HUES64 (cell line): ENCODE measurements around the gene C1orf53.
"Not testable (repeated sequence)": the region's sequence is repeated elsewhere in the genome, so short reads cannot be mapped to it uniquely, and the experiment has no call there.

Experiments
- H3K27ac ChIP-seq: 2 replicates; pipeline ENCODE4 v1.7.0; 2013; ENCODE audit warnings: low read depth, low read length, inconsistent platforms
- H3K27me3 ChIP-seq: 2 replicates; pipeline ENCODE4 v1.6.1; 2013; ENCODE audit warnings: mild to moderate bottlenecking, low read length; ENCODE audit not compliant: insufficient read depth
- H3K36me3 ChIP-seq: 2 replicates; pipeline ENCODE4 v1.6.1; 2013; ENCODE audit warnings: mild to moderate bottlenecking, low read length; ENCODE audit not compliant: insufficient read depth
- H3K4me1 ChIP-seq: 2 replicates; pipeline ENCODE4 v1.6.1; 2013; ENCODE audit warnings: mild to moderate bottlenecking, low read length, moderate library complexity; ENCODE audit not compliant: insufficient read depth
- H3K4me3 ChIP-seq: 2 replicates; pipeline ENCODE4 v1.5.1; 2013; ENCODE audit warnings: mild to moderate bottlenecking, low read length, moderate library complexity
- H3K9ac ChIP-seq: 2 replicates; pipeline ENCODE4 v1.6.1; 2013; ENCODE audit warnings: mild to moderate bottlenecking, low read depth, low read length
- H3K9me3 ChIP-seq: 2 replicates; pipeline ENCODE4 v1.6.1; 2013; ENCODE audit warnings: low read depth, low read length; ENCODE audit not compliant: insufficient read depth
- WGBS: fragments of 150-250, 120-280 bp; methylation state at CpG from one replicate; pipeline ENCODE4 v1.1.7; 2013; ENCODE audit warnings: missing lambda C conversion rate; 5-methylcytosine and 5-hydroxymethylcytosine counted together

The C1orf53 gene

DNA sequence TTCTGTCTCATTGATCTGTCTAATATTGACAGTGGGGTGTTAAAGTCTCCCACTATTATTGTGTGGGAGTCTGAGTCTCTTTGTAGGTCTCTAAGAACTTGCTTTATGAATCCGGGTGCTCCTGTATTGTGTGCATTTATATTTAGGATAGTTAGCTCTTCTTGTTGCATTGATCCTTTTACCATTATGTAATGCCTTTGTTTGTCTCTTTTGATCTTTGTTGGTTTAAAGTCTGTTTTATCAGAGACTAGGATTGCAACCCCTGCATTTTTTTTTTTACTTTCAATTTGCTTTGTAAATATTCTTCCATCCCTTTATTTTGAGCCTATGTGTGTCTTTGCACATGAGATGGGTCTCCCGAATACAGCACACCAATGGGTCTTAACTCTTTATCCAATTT, 20.2 kb upstream of the C1orf53 start:
- not testable (repeated sequence) for H3K9ac ChIP-seq

GRCh38 chr1:197884173-197884572, 18.3 kb upstream of the C1orf53 start:
- no peaks in the 10 kb centered on the region for H3K4me1 ChIP-seq
- no peaks in the 10 kb centered on the region for H3K9me3 ChIP-seq
- H3K36me3 ChIP-seq: no peaks in the 10 kb centered on the region
- H3K27me3 ChIP-seq: no peaks in the 10 kb centered on the region
- H3K27ac ChIP-seq: no peak overlapping the region
- no peak overlapping the region for H3K9ac ChIP-seq
- WGBS: 64% methylated on average over 7 of the region's 7 CpGs
- H3K4me3 ChIP-seq: no peak overlapping the region

More for the DNA sequence above, 20.2 kb upstream of the C1orf53 start:
- not testable (repeated sequence) for H3K9me3 ChIP-seq, H3K4me3 ChIP-seq, H3K27ac ChIP-seq, H3K36me3 ChIP-seq, H3K4me1 ChIP-seq, H3K27me3 ChIP-seq
- 96% methylated on average over 2 of the region's 2 CpGs for WGBS

DNA sequence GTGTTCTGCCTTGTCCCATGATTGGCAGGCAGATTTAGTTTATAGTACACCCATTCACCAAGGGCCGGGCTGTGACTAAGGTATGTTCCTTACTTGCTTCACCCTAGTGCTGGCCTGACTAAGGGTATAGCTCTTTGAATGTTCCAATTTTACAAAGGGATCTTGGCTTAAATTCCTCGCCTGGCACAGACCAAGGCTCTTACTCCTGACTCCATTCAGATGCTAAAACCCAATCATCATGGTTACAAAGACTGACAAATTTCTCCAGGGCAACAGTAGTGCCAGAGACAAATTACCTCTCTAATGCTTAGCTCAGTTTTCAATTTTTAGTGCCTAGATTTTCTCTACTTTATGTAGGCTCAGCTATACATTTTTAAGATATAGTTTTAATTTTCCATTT, 11.5 kb upstream of the C1orf53 start:
- peaks cover 16% of the 10 kb centered on the region for H3K4me1 ChIP-seq
- no peak overlapping the region for H3K4me3 ChIP-seq
- H3K9me3 ChIP-seq: no peaks in the 10 kb centered on the region
- no peaks in the 10 kb centered on the region for H3K27me3 ChIP-seq
- H3K27ac ChIP-seq: peak overlapping the region; percentile 41; the same call in 1 of the 2 replicates
- no peaks in the 10 kb centered on the region for H3K36me3 ChIP-seq
- no peak overlapping the region for H3K9ac ChIP-seq
- 48% methylated on average over 2 of the region's 2 CpGs for WGBS

- no peak overlapping the region for H3K27ac ChIP-seq
- H3K4me1 ChIP-seq: peaks cover 16% of the 10 kb centered on the region
- no peak overlapping the region for H3K9ac ChIP-seq
- no peaks in the 10 kb centered on the region; the same call in 1 of the 2 replicates for H3K27me3 ChIP-seq
- no peaks in the 10 kb centered on the region for H3K9me3 ChIP-seq
- H3K36me3 ChIP-seq: no peaks in the 10 kb centered on the region
- no peak overlapping the region for H3K4me3 ChIP-seq
Observed at GRCh38 chr1:197892684-197893083, 9.7 kb upstream of the C1orf53 start.

DNA sequence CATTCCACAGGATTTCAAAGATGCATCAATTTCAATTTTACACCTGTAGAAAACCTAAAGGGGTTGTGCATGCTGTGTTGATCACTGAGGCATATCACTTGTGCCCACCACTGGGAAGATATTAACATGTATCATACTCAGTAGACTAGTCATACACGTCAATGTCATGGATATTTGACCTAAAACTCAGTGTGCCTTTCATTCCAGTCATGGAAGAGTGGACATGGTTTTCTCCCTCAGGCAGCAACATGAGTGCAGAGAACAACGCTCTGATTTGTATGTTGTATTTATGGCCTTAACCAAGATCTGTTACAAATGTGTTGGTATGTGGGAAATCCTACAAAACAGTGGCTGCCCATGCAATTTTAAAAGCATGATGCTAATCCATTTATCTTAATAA, 6.1 kb upstream of the C1orf53 start:
- Histone ChIP-seq H3K4me1 (peaks cover 9% of the 10 kb centered on the region), H3K4me3 (no peak overlapping the region), H3K27ac (no peak overlapping the region), H3K9me3 (no peaks in the 10 kb centered on the region), H3K27me3 (peaks cover 18% of the 10 kb centered on the region), H3K9ac (no peak overlapping the region), H3K36me3 (no peaks in the 10 kb centered on the region)
- WGBS: 95% methylated on average over 2 of the region's 2 CpGs

DNA sequence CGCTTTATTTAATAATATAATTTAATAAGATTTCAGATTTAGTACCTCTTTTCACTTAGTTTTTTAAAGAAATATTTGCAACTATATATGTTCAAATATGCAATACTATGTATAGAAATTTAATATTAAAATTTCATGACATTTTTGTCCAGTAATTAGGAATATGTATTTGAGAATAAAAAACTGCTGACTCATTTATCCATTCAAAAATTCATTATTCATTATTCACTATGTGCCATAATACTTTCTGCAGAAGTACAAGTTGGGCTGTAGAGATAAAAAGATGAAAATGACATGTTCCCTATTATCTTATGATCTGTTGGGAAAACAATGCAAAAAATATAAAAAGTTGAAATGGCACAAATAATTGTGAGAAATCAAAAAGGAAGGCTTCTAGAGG, 3.4 kb upstream of the C1orf53 start:
- Histone ChIP-seq H3K9ac (no peak overlapping the region), H3K36me3 (no peaks in the 10 kb centered on the region), H3K27ac (no peak overlapping the region), H3K4me1 (peaks cover 15% of the 10 kb centered on the region), H3K27me3 (peaks cover 37% of the 10 kb centered on the region), H3K9me3 (no peaks in the 10 kb centered on the region), H3K4me3 (no peak overlapping the region)
- WGBS: no CpG with 5 or more reads among the region's 1 CpG

GRCh38 chr1:197902131-197902453, 338 bp upstream of the C1orf53 start:
- H3K27ac ChIP-seq: peak overlapping the region; percentile 90; the same call in 1 of the 2 replicates
- H3K9ac ChIP-seq: peak overlapping the region; percentile 91
- H3K4me3 ChIP-seq: peak overlapping the region; percentile 80
- H3K27me3 ChIP-seq: peaks cover 67% of the 10 kb centered on the region
- no peaks in the 10 kb centered on the region for H3K9me3 ChIP-seq
- H3K4me1 ChIP-seq: peaks cover 21% of the 10 kb centered on the region
- WGBS: 18% methylated on average over 6 of the region's 6 CpGs
- H3K36me3 ChIP-seq: no peaks in the 10 kb centered on the region

- peaks cover 77% of the 10 kb centered on the region for H3K27me3 ChIP-seq
- no peak overlapping the region for H3K9ac ChIP-seq
- H3K9me3 ChIP-seq: no peaks in the 10 kb centered on the region
- 12% methylated on average over 3 of the region's 3 CpGs for WGBS
- no peak overlapping the region for H3K27ac ChIP-seq
- no peaks in the 10 kb centered on the region for H3K36me3 ChIP-seq
- peak overlapping the region; percentile 80 for H3K4me3 ChIP-seq
- peaks cover 21% of the 10 kb centered on the region for H3K4me1 ChIP-seq
Observed at GRCh38 chr1:197903196-197903514, 725 bp downstream of the C1orf53 start.

DNA sequence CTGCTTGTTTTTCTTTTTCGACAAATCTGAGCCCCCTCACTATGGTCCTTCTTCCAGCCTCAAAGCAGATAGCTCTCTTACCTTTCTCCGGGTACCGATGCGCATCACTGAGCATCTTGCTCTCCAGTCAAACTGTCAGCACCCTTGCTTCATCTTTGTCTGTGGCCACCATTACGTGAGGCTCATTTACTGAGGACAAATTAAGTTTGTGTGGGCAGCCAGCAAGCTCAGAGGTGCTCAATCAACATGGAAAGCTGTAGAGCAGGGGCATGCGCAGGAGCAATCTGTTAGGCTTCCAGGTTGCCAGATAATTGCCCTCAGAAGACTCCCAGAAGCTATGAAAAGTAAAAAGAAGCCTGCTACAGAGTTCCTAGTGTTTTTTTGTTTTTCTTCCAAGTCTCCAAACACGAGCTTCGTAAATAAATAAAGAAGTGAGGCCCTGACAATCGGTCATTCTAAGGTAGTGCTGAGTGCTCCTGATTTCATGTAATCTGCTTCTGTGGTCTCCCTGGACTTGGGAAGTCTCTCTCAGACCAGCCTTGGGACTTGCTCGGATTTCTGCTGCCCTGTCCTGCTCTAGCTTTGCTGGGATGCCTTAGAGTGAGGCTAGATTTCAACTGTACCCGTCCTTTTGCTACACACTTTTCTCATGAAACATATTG, 1.8 kb downstream of the C1orf53 start:
- Histone ChIP-seq H3K9ac (no peak overlapping the region), H3K9me3 (no peaks in the 10 kb centered on the region), H3K27ac (no peak overlapping the region), H3K36me3 (no peaks in the 10 kb centered on the region), H3K4me3 (no peak overlapping the region), H3K4me1 (peaks cover 28% of the 10 kb centered on the region), H3K27me3 (peaks cover 86% of the 10 kb centered on the region)
- WGBS: 28% methylated on average over 11 of the region's 11 CpGs

DNA sequence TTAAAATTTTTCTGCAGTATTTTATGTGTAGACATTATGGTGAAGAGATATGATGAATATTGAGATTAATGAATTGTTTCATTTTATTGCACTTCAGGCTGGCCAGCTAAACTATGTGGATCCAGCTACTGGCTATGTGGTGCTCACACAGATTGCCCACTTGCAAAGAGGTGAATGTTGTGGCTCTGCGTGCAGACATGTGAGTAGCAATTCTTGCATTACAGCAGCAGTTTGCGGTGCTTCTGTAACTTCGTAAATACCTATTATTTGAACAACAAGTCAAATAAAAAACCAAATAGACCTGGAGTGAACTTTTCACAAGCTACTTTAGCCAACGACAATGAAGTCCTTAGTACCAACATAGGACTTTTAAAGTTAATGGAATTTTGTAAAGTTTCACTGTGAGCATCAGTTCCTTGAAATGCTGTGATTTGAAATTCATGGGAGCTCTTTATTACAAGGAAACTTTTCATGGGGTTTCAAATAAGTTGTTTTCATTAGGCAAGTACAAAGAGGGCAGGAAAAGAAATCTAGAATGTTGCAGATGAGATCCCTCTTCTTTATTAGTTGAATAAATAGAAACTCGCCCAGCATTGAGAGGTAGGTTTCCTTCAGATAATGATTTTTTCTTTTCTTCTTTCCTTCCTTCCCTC, 3.4 kb downstream of the C1orf53 start:
- peaks cover 31% of the 10 kb centered on the region for H3K4me1 ChIP-seq

GRCh38 chr1:197907846-197908616, 5.6 kb downstream of the C1orf53 start:
- Histone ChIP-seq H3K4me1 (peaks cover 24% of the 10 kb centered on the region), H3K9ac (no peak overlapping the region), H3K4me3 (no peak overlapping the region), H3K9me3 (no peaks in the 10 kb centered on the region), H3K27me3 (peaks cover 100% of the 10 kb centered on the region), H3K36me3 (no peaks in the 10 kb centered on the region), H3K27ac (no peak overlapping the region)
- 7% methylated on average over 3 of the region's 3 CpGs for WGBS

More for the DNA sequence above, 3.4 kb downstream of the C1orf53 start:
- Histone ChIP-seq H3K27ac (no peak overlapping the region), H3K9ac (no peak overlapping the region), H3K36me3 (no peaks in the 10 kb centered on the region), H3K27me3 (peaks cover 91% of the 10 kb centered on the region), H3K4me3 (no peak overlapping the region), H3K9me3 (no peaks in the 10 kb centered on the region)
- 14% methylated on average over 4 of the region's 5 CpGs for WGBS
